ENCODE data around the gene DLGAP1.

The DLGAP1 gene

DNA sequence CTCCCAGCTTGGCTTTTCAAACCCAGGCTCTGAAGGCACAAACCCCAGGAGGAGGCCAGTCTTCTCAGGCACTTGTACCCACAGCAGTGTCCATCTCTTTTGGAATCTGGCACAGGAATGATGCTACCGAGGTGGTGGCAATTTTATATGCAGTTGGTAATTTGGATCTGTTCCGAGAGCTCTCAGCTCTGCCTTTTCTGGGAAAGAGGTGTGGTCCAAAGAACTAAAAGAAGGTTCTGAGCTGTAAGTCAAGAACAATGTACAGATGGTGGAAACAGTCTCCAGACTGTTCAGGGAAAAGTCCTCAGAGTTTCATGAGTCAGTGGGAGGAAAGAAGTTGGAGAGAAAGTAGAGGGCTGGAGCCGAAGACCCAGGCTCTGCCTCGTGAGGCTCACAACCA, 651.8 kb downstream of the DLGAP1 start:
- Histone ChIP-seq H3K27me3 (ENCODE audit: control insufficient read depth in 1 of 2, insufficient read depth in 2 of 2, low read length in 2 of 2) (peaks cover 0 to 2% of the 10 kb centered on the region in 2 donors), H3K27ac (ENCODE audit: low read length) (no peak overlapping the region), H3K36me3 (ENCODE audit: control insufficient read depth in 2 of 2, insufficient read depth in 2 of 2, low read length in 2 of 2) (no peaks in the 10 kb centered on the region), H3K9me3 (ENCODE audit: control insufficient read depth in 2 of 2, low read length in 2 of 2) (no peaks in the 10 kb centered on the region), H3K4me3 (ENCODE audit: low read length in 2 of 2) (no peak overlapping the region), H3K9ac (ENCODE audit: low read length in 2 of 2) (no peak overlapping the region), H3K4me1 (ENCODE audit: control insufficient read depth, insufficient read depth, low read length) (no peaks in the 10 kb centered on the region)

DNA sequence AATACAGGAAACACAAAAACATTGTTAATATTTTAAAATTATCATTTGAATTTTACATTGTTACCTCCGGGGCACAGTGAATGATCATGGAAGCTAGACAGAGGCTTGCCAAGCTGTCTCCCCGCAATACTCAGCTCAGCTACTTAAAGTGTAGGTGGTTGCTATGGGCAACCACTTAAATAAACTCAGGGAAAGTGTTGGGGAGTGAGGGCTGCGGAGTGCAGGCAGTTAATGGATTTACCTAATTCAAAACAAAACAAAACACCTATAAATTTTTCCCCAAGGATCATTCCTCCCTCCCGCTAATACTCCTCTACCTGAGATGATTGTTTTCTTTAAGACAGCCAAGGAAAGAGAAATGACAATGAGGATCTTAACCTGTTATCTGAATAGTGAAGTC, 655.6 kb downstream of the DLGAP1 start:
- H3K27ac ChIP-seq (ENCODE audit: low read length) = no peak overlapping the region

DNA sequence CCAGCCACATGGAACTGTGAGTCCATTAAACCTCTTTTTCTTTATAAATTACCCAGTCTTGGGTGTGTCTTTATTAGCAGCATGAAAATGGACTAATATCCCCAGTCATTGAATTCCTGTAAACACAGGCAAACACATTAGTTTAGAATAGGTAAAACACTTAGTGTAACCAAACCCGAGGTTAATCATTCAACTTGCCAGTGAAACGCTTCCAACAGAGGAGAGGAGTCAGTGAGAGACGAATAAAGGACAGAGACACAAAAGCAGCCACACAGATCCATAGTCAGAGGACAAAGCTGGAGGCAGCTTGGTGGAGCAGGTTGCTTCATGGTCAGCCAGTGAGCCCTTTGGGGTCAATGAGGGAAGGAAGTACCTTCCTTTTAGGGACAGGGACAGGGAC, 657.1 kb downstream of the DLGAP1 start:
- H3K9ac ChIP-seq (ENCODE audit: low read length in 2 of 2) = no peak overlapping the region
- H3K27ac ChIP-seq (ENCODE audit: low read length) = no peak overlapping the region

More for the DNA sequence above, 655.6 kb downstream of the DLGAP1 start:
- no peaks in the 10 kb centered on the region for H3K4me1 ChIP-seq (ENCODE audit: control insufficient read depth, insufficient read depth, low read length)
- no peak overlapping the region for H3K4me3 ChIP-seq (ENCODE audit: low read length in 2 of 2)
- no peaks in the 10 kb centered on the region for H3K36me3 ChIP-seq (ENCODE audit: control insufficient read depth in 2 of 2, insufficient read depth in 2 of 2, low read length in 2 of 2)
- H3K27me3 ChIP-seq (ENCODE audit: control insufficient read depth in 1 of 2, insufficient read depth in 2 of 2, low read length in 2 of 2) = peaks cover 0 to 5% of the 10 kb centered on the region in 2 donors
- no peak overlapping the region for H3K9ac ChIP-seq (ENCODE audit: low read length in 2 of 2)
- H3K9me3 ChIP-seq (ENCODE audit: control insufficient read depth in 2 of 2, low read length in 2 of 2) = no peaks in the 10 kb centered on the region

DNA sequence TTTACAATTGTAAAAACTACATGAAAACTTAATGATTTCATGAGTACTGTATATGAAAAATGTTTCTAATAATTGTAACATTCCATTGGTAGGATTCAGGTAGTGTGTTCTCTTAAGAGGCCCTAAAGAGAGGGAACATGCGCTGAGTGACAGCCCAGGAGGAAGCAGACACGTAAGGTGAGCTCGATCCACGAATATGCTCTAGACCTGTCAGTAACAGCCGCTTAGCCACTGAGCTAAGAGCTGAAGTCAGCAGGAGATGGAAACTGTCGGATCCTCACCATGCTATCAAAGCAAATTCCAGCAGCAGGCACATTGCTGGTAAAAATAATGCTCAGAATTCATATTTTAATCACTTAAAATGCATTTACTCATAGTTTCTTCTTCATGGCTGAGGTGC, 658.7 kb downstream of the DLGAP1 start:
- Histone ChIP-seq H3K27ac (ENCODE audit: low read length) (no peak overlapping the region), H3K27me3 (ENCODE audit: control insufficient read depth in 1 of 2, insufficient read depth in 2 of 2, low read length in 2 of 2) (peaks cover 0 to 3% of the 10 kb centered on the region in 2 donors), H3K9ac (ENCODE audit: low read length in 2 of 2) (no peak overlapping the region), H3K9me3 (ENCODE audit: control insufficient read depth in 2 of 2, low read length in 2 of 2) (no peaks in the 10 kb centered on the region), H3K4me1 (ENCODE audit: control insufficient read depth, insufficient read depth, low read length) (no peaks in the 10 kb centered on the region), H3K36me3 (ENCODE audit: control insufficient read depth in 2 of 2, insufficient read depth in 2 of 2, low read length in 2 of 2) (no peaks in the 10 kb centered on the region), H3K4me3 (ENCODE audit: low read length in 2 of 2) (no peak overlapping the region)

More for the DNA sequence above, 657.1 kb downstream of the DLGAP1 start:
- H3K4me1 ChIP-seq (ENCODE audit: control insufficient read depth, insufficient read depth, low read length) = no peaks in the 10 kb centered on the region
- H3K4me3 ChIP-seq (ENCODE audit: low read length in 2 of 2) = no peak overlapping the region
- H3K9me3 ChIP-seq (ENCODE audit: control insufficient read depth in 2 of 2, low read length in 2 of 2) = no peaks in the 10 kb centered on the region
- H3K36me3 ChIP-seq (ENCODE audit: control insufficient read depth in 2 of 2, insufficient read depth in 2 of 2, low read length in 2 of 2) = no peaks in the 10 kb centered on the region
- H3K27me3 ChIP-seq (ENCODE audit: control insufficient read depth in 1 of 2, insufficient read depth in 2 of 2, low read length in 2 of 2) = peaks cover 0 to 3% of the 10 kb centered on the region in 2 donors

DNA sequence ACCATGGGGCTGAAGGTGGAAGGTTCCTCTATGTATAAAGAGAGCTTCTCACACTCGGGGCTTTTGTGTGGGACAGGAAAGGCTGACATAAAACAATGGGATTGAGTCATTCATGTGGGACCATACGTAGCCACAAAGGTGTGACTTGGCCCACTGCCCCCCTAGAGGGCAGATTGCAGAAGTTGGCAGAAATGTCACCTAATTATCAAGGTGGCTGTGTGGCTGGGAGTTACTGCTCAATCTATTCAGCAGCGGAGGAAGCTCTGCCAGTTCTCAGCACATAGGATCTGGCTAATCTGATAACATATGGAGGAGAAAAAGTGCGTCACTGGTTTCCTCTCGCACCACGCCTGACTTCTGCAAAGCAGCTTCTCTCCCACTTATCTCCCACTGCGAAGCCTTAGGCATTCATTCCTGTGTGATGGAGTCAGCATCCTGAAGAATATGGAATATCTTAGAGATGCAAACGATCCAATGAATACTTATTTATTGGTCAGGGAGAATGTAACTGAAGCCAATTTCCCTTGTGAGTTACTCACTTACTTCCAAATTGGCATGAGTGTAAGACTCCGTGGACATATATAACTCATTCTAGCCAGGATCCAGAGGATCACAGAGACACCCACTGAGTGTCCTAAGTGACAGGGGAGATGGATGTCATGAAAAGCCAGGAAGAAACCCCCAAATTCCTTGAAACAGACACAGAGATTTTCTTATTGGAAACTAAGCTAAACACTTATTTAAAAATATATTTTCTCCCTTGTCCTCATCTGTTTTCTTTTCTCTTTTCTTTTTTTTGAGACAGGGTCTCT, 660.4 kb downstream of the DLGAP1 start:
- Histone ChIP-seq H3K4me3 (ENCODE audit: low read length in 2 of 2) (no peak overlapping the region), H3K9me3 (ENCODE audit: control insufficient read depth in 2 of 2, low read length in 2 of 2) (no peaks in the 10 kb centered on the region), H3K36me3 (ENCODE audit: control insufficient read depth in 2 of 2, insufficient read depth in 2 of 2, low read length in 2 of 2) (no peaks in the 10 kb centered on the region), H3K9ac (ENCODE audit: low read length in 2 of 2) (no peak overlapping the region), H3K27me3 (ENCODE audit: control insufficient read depth in 1 of 2, insufficient read depth in 2 of 2, low read length in 2 of 2) (peaks cover 0 to 3% of the 10 kb centered on the region in 2 donors), H3K27ac (ENCODE audit: low read length) (no peak overlapping the region), H3K4me1 (ENCODE audit: control insufficient read depth, insufficient read depth, low read length) (no peaks in the 10 kb centered on the region)

DNA sequence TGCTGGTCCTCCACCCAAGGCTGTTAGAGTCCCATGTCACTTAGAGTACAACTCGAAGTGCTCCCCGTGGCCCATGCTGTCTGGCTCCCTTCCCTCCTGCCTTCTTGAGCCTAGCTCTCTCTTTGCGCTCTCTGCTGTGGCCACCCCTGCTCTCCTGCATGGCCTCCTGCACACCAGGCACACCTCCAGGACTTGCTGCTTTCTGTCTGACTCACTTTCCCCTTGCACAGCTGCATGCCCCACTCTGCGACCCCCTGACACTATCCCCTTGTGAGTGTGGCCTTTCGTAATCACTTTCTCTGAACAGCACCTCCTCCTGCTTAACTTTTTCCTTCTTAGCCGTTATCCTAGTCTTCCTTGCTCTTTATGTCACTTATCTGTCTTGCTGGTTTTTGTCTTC, 661.6 kb downstream of the DLGAP1 start:
- H3K36me3 ChIP-seq (ENCODE audit: control insufficient read depth in 2 of 2, insufficient read depth in 2 of 2, low read length in 2 of 2) = no peaks in the 10 kb centered on the region
- H3K4me1 ChIP-seq (ENCODE audit: control insufficient read depth, insufficient read depth, low read length) = no peaks in the 10 kb centered on the region
- no peak overlapping the region for H3K4me3 ChIP-seq (ENCODE audit: low read length in 2 of 2)
- H3K27me3 ChIP-seq (ENCODE audit: control insufficient read depth in 1 of 2, insufficient read depth in 2 of 2, low read length in 2 of 2) = peaks cover 0 to 3% of the 10 kb centered on the region in 2 donors
- no peaks in the 10 kb centered on the region for H3K9me3 ChIP-seq (ENCODE audit: control insufficient read depth in 2 of 2, low read length in 2 of 2)
- no peak overlapping the region for H3K9ac ChIP-seq (ENCODE audit: low read length in 2 of 2)
- H3K27ac ChIP-seq (ENCODE audit: low read length) = no peak overlapping the region

DNA sequence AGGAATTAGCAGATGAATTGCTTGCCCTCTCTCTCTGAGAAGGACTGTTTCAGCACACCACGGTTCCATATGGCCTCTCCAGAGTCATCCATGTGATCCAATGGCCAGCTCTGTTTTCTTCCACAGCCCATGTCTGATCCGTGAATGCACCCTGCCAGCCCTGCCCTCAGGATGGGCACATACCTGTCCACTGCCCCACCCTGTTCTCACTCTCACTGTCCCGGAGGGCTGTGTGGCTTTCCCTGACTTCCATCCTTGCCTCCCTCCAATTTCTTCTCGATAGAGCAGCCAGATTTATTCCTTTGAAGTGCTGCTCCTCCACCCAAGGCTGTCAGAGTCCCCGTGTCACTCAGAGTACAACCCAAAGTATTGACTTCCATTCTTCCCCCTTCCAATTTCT, 662.0 kb downstream of the DLGAP1 start:
- Histone ChIP-seq H3K36me3 (ENCODE audit: control insufficient read depth in 2 of 2, insufficient read depth in 2 of 2, low read length in 2 of 2) (no peaks in the 10 kb centered on the region), H3K4me3 (ENCODE audit: low read length in 2 of 2) (no peak overlapping the region), H3K27me3 (ENCODE audit: control insufficient read depth in 1 of 2, insufficient read depth in 2 of 2, low read length in 2 of 2) (peaks cover 0 to under 1% of the 10 kb centered on the region in 2 donors), H3K9me3 (ENCODE audit: control insufficient read depth in 2 of 2, low read length in 2 of 2) (no peaks in the 10 kb centered on the region), H3K4me1 (ENCODE audit: control insufficient read depth, insufficient read depth, low read length) (no peaks in the 10 kb centered on the region), H3K9ac (ENCODE audit: low read length in 2 of 2) (no peak overlapping the region), H3K27ac (ENCODE audit: low read length) (no peak overlapping the region)

DNA sequence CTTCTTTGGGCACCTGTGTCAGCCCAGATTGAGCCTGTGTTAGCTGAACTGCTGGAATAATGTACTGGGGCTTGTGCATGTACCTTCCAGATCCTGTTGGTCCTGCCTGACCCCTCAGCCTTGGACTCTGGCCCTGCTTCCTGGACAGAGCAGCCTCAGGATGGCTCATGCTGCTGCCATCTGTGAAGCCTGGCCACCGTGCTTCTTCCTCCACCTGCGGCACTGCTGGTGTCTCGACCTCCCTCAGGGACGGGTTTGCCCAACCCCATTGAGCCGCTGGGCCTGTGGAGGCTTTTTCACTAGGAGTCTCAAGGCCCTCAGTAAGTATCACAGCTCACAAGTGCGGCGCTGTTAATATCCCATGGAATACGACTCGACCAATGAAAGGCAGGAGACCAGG, 662.4 kb downstream of the DLGAP1 start:
- H3K9me3 ChIP-seq (ENCODE audit: control insufficient read depth in 2 of 2, low read length in 2 of 2) = no peaks in the 10 kb centered on the region

DNA sequence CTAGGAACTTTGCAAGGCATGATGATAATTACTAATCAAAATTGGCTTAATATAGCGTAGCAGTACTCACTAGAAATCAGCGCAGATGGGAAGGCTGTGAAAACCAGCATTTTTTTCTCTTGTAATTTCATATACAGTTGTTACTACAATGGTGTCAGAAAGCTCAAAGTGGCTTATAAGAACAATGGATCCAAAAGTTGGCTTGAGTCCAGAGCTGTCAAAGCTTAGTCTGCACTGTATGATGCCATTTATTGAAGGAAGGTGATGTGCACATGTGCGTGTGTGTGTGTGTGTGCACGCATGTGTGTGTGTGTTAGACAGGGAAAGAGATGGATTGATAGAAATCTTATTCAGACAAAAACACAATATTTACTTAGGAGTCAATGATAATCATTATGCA, 663.9 kb downstream of the DLGAP1 start:
- Histone ChIP-seq H3K4me3 (ENCODE audit: low read length in 2 of 2) (no peak overlapping the region), H3K9ac (ENCODE audit: low read length in 2 of 2) (no peak overlapping the region), H3K4me1 (ENCODE audit: control insufficient read depth, insufficient read depth, low read length) (no peaks in the 10 kb centered on the region), H3K27me3 (ENCODE audit: control insufficient read depth in 1 of 2, insufficient read depth in 2 of 2, low read length in 2 of 2) (no peaks in the 10 kb centered on the region), H3K27ac (ENCODE audit: low read length) (no peak overlapping the region), H3K9me3 (ENCODE audit: control insufficient read depth in 2 of 2, low read length in 2 of 2) (no peaks in the 10 kb centered on the region), H3K36me3 (ENCODE audit: control insufficient read depth in 2 of 2, insufficient read depth in 2 of 2, low read length in 2 of 2) (no peaks in the 10 kb centered on the region)

More for the DNA sequence above, 662.4 kb downstream of the DLGAP1 start:
- Histone ChIP-seq H3K36me3 (ENCODE audit: control insufficient read depth in 2 of 2, insufficient read depth in 2 of 2, low read length in 2 of 2) (no peaks in the 10 kb centered on the region), H3K4me1 (ENCODE audit: control insufficient read depth, insufficient read depth, low read length) (no peaks in the 10 kb centered on the region), H3K27me3 (ENCODE audit: control insufficient read depth in 1 of 2, insufficient read depth in 2 of 2, low read length in 2 of 2) (no peaks in the 10 kb centered on the region), H3K9ac (ENCODE audit: low read length in 2 of 2) (no peak overlapping the region), H3K4me3 (ENCODE audit: low read length in 2 of 2) (no peak overlapping the region), H3K27ac (ENCODE audit: low read length) (no peak overlapping the region)

DNA sequence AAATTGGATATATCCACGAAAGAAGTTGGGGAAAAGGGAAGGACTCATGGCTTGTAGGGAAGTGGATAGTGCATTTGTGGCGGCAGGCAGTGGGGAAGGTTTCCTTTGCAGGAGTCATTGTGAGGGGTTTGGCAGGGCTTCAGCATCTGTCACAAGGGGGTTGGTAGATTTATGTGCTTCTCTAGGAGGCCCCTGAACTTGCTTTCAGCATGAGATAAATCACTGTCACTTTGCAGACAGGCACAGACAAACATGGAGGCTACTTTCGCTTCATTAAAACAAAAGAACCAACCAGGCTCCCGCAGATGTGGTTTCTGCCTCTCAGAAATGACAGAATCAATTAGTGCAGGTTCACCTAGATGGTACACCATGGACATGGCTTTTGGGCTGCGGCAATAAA, 664.4 kb downstream of the DLGAP1 start:
- Histone ChIP-seq H3K4me3 (ENCODE audit: low read length in 2 of 2) (no peak overlapping the region), H3K9me3 (ENCODE audit: control insufficient read depth in 2 of 2, low read length in 2 of 2) (no peaks in the 10 kb centered on the region), H3K36me3 (ENCODE audit: control insufficient read depth in 2 of 2, insufficient read depth in 2 of 2, low read length in 2 of 2) (no peaks in the 10 kb centered on the region), H3K27me3 (ENCODE audit: control insufficient read depth in 1 of 2, insufficient read depth in 2 of 2, low read length in 2 of 2) (no peaks in the 10 kb centered on the region), H3K9ac (ENCODE audit: low read length in 2 of 2) (no peak overlapping the region), H3K27ac (ENCODE audit: low read length) (no peak overlapping the region), H3K4me1 (ENCODE audit: control insufficient read depth, insufficient read depth, low read length) (no peaks in the 10 kb centered on the region)

DNA sequence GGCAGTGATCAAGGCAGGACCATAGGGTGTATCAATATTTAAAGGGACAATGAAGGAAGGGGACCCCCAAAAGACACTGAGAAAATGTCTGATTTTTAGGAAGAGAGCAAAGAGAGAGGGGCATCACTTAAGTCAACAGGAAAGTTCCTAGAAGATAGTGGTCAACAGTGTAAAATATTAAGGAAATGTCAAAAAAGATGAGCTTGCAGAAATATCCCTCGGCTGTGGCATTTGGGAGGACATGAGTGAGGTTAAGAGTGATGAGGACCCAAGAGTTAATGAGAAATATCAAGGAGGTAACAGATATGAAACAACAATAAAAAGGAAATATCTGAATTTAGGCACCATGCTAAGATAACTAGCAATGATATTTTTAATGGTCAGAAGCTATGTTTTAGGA, 665.6 kb downstream of the DLGAP1 start:
- no peak overlapping the region for H3K4me3 ChIP-seq (ENCODE audit: low read length in 2 of 2)
- H3K9me3 ChIP-seq (ENCODE audit: control insufficient read depth in 2 of 2, low read length in 2 of 2) = peaks cover 3 to 4% of the 10 kb centered on the region in 2 donors
- H3K27ac ChIP-seq (ENCODE audit: low read length) = no peak overlapping the region
- no peaks in the 10 kb centered on the region for H3K27me3 ChIP-seq (ENCODE audit: control insufficient read depth in 1 of 2, insufficient read depth in 2 of 2, low read length in 2 of 2)
- no peaks in the 10 kb centered on the region for H3K4me1 ChIP-seq (ENCODE audit: control insufficient read depth, insufficient read depth, low read length)
- H3K36me3 ChIP-seq (ENCODE audit: control insufficient read depth in 2 of 2, insufficient read depth in 2 of 2, low read length in 2 of 2) = no peaks in the 10 kb centered on the region
- H3K9ac ChIP-seq (ENCODE audit: low read length in 2 of 2) = no peak overlapping the region

Measured in stomach smooth muscle (tissue), 2 donors.